ENCODE measurements around the gene NUP58.
"Not testable (repeated sequence)": the region's sequence is repeated elsewhere in the genome, so short reads cannot be mapped to it uniquely, and the experiment has no call there.

NUP58 gene

DNA sequence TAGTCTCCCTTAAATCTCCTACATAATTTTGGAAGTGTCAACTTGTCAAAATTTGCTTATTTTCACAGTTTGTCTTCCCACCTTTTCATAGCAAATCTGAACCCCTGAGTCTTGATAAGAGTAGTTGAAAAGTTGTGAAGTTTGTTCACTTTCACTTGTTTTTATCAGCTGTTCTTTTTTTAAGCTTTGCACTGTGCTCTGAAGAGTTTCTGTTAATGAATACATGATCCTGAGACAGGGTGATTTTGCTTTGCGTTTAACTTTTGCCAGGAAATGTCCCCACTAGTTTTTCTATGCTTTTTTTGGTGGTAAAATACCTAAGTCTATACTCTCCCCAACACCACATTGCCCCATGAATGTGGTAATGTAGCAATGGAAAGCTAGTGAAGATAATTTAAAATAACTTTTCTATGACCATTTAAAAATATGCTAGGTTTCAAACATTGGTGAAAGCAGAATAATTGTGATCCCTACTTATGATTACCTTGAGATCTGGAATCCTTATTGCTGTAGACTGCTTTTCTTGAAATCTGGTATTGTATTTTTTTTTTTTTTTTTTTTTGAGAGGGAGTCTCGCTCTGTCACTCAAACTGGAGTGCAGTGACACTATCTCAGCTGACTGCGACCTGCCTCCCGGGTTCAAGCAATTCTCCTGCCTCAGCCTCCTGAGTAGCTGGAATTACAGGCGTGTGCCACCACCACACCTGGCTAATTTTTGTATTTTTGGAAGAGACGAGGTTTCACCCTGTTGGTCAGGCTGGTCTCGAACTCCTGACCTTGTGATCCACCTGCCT is 5.4 kb downstream of the NUP58 start:
- DNase-seq, result no peak

DNA sequence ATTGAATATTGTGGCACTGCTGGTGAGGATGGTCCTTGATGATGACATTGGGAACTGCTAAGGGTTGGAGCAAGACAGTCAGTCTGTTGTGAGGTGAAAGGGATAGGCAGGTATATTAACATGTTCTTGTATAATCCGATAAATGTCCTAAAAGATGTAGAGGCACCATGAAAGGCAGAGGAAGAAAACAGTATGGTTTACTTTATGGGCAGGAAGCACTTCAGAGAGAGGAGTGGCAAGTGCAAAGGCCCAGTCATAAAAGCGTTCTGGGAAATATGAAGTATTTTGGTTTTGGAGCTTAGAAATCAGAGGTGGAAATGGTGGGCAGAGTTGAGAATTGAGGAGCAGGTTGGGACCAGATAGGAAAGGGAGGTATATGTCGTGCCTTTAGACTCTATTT is 9.5 kb downstream of the NUP58 start:
- no peak for DNase-seq

DNA sequence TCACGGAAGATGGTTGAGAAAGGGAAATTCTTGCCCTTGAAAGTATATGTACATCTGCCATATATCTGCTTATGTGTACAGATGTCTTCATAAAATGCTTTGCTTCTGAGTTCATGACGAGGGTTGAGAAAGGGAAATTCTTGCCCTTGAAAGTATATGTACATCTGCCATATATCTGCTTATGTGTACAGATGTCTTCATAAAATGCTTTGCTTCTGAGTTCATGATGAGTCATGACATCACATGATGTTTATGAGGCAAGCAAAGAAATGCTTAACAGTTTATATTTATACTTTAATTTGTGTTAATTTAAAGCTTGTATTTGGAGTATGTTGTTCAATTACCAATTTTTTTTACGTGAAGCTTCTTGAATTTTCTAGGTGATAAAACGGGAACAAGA is 17.5 kb downstream of the NUP58 start:
- DNase-seq, result peak; percentile 10

DNA sequence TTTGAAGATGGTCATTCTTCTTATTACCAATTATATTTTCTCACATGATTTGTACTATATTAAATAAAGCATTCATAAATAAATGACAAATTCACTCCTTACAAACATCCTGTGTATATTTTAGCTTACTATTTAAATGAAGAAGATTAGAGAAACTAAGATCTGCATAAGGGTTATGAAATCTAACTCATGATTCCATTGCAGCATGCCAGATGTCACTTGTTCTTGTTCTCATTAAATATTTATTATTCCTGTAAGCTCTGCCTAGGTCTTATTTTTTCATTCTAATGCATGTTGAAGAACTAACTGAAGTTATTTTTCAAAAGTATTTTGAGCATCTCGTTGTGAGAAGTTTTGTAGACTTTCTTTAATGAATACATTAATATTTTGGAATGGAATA is 18.3 kb downstream of the NUP58 start:
- no peak for DNase-seq

DNA sequence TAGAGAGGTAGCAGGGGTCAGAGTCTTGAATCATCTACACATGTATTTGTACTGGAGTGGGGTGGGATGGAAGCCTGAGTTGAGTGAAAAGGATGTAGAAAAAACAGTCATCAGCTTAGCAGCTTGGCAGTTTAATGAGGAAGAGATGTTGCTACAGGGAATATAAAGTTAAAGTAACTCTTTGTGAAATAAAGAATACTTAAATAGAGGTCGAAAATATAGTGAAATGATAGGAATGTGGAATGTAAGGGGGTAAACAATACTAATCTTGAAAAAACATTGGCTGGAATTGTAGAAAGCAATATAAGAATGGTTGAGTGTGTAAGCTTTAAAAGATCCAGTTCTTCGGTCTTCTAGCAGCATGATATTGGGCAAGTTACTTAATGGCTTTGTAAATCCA is 22.7 kb downstream of the NUP58 start:
- no peak for DNase-seq

DNA sequence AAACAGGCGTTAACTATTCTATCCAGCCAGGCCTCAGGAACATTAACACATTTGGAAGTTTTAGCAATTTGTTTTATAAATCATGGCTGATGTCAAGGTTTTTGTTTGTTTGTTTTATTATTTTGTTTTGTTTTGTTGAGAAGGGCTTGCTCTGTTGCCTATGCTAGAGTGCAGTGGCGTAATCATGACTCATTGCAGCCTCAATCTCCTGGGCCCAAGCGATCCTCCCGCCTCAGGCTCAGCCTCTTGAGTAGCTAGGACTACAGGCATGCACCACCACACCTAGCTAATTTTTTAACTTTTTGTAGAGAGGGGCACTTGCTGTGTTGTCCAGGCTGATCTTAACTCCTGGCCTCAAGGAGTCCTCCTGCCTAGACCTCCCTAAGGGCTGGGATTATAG is 28.3 kb downstream of the NUP58 start:
- DNase-seq, result no peak

DNA sequence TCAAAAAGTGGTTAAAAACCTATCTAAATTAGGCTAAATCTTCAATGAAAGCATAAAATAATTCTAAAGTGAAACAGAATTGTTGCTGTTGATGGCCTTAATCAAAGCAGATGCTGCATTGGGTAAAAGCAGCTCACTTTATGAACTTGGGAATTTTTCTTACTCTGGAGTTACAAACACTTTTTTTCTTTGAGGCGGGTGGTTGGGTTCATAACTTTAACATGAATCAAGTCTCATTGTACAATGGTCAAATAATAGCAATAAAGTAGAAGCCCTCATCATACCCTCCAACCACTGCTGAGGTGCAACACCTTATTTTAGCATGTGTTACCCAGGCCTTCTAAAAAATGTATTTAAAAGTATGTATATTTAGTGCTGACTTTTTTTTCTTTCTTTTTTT is 29.1 kb downstream of the NUP58 start:
- DNase-seq, result no peak

DNA sequence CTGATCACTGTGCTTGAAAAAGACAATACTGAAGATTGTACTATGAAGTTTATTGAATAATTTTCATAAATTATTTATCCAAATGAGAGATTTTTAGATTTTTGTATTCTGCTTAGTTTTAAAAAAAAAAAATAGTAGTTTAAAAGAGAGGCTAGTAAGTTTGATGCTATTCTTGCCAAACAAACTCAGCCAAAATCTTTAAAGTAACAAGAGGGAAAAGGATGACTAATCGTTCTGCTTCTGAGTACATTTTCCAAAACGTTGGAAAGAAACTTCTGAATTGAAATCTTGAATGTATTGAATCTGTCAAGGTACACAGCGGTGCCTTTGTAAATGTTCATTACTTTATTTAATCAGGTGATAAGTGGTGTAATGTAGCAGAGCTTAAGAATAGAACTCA is 34.4 kb downstream of the NUP58 start:
- DNase-seq, result no peak

DNA sequence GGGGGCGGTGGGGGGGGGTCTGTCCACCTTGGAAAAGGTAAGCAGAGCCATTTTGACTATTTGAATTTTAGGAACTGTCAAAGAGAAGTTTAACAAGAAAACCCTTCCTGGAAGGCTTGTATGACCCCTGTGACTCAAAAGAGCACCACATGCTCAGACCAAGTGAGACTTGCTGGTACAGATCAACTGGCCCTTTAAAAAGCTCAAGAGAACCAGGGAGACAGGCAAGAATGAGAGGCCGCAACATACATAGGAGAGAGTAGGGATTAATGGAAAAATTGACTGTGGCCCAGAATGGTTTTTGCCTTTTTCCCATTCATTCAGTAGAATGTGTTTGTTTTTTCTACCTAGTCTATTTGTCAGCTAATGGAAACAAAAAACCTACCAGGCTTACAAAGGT is 44.2 kb downstream of the NUP58 start:
- no peak for DNase-seq

DNA sequence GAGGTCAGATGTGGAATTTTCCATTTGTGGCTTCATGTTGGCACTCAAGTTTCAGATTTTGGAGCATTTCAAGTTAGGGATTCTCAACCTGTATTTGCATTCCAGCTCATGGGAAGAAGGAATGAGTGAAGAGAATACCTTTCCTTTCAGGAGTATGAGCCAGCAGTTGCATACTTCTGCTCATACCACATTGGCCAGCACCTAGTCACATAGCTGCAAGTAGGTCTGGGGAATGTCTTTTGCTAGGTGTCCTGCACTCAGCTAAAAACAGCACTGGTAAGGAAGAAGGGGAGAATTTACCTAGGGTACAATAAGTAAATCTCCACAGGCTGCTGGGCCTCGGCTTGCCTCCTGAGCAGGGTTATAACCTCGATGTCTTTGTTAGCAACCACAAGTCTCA is 45.7 kb downstream of the NUP58 start:
- no peak for DNase-seq

DNA sequence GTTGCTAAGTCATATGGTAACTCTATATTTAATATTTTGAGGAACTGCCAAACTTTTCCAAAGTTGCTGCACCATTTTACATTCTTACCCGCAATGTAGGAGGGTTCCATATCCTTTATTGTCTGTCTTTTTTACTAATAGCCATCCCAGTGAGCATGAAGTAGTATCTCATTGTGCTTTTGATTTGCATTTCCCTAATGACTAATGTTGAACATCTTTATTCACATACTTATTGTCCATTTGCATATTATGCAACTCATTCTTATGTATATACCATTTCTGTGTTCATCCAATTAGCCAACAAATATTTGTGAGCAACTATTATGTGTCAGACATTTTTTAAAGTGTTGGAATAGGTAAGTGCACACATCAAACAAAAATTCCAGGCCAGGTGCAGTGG is 50.0 kb downstream of the NUP58 start:
- DNase-seq, result no peak

DNA sequence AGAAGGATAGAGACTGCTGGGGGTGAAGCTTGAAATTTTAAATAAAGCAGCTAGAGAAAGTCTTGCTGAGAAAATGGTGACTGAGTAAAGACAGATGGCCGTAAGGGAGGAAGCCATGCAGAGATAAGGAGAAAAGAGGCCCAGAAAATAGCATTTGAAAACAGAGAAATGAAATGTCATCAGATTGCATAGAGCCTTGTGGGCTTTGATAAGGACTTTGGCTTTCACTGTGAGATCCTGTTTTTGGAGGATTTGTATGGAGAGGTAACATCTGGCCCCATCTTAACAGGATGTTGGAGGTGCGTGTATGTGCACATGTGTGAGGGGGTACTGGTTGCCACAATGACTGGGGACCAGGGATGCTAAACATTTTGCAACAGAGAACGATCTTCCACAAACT is 50.8 kb downstream of the NUP58 start:
- DNase-seq, result no peak

DNA sequence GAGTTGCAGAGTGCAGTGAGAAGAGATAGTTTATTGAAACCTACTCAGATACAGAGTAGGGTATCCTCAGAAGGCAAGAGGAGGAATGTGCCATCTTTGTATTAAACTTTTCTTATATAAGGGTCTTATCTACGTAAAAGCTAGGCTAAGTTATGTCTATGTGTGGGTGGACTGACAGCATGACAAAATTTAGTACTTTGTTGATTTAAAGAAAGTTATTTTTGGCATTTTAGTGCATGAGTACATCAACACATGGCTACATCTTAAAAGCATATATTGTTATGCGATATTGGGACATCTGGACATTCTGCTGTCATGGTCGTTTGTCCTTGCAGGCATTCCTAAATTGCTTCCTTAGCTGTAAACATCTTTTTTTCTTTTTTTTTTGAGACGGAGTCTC is 51.4 kb downstream of the NUP58 start:
- no peak for DNase-seq

DNA sequence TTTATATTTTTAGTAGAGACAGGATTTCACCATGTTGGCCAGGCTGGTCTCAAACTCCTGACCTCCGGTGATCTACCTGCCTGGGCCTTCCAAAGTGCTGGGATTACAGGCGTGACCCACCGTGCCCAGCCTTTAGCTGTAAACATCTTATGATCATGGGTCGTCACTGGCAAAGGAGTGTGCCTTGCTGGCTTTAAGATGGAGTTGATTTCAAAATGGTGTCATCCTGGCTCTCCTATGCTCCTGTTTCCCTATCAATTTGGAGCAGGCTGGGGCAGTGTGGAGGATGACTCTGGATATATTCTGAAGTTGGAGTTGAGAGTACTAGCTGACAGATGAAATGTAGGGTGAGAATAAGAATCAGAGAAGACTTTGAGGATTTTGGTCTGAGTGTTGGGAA is 51.9 kb downstream of the NUP58 start:
- DNase-seq, result no peak

DNA sequence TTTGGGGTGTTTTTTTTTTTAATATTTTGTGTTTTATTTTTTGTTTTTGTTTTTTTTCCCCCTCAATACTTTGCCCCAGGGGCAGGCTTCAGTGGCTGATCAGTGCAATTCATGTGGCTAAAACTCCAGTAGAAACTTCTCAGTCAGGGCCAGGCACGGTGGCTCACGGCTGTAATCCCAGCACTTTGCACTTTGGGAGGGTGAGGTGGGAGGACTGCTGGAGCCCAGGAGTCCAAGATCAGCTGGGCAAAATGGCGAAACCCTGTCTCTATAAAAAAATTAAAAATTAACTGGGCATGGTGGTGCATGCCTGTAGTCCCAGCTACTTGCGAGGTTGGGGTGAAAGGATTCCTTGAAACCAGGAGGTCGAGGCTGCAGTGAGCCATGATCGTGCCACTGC is 53.0 kb downstream of the NUP58 start:
- DNase-seq, result no peak

DNA sequence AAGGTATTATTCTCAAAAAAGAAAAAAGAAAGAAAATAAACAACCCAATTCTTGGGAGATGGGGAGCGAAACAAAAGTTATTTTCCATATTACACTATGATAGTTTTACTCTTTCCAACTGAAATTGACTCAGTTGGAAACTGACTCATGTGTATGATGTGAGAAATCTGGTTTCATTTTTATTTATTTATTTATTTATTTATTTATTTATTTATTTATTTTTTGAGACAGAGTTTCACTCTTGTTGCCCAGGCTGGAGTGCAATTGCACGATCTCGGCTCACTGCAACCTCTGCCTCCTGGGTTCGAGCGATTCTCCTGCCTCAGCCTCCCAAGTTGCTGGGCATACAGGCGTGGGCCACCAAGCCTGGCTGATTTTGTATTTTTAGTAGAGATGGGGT is 59.0 kb downstream of the NUP58 start:
- DNase-seq, result not testable (repeated sequence)

DNA sequence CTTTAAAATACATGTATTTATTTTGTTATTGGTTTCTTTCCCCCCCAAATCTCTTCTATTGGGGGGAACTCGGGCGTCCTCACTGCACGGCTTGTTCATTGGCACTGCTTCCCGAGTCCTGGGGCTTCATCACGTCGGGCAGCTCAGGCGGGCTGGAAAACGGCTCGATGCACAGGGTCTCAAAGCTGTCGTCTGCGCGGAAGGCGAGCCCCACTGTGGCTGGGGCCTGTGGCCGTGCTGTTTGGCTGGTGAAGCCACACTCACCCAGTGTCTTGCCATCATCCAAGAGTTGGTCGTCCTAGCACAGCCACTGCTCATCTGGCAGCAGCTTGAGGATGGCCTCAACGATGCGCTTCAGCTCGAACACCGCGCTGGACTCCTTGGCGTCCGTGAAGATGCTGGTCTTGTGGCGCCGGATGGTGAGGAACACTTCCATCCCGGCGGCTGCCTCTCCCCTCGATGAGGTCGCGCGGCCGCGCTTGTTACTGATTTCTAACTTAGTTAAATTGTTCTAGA is 64.4 kb downstream of the NUP58 start:
- no peak for DNase-seq

DNA sequence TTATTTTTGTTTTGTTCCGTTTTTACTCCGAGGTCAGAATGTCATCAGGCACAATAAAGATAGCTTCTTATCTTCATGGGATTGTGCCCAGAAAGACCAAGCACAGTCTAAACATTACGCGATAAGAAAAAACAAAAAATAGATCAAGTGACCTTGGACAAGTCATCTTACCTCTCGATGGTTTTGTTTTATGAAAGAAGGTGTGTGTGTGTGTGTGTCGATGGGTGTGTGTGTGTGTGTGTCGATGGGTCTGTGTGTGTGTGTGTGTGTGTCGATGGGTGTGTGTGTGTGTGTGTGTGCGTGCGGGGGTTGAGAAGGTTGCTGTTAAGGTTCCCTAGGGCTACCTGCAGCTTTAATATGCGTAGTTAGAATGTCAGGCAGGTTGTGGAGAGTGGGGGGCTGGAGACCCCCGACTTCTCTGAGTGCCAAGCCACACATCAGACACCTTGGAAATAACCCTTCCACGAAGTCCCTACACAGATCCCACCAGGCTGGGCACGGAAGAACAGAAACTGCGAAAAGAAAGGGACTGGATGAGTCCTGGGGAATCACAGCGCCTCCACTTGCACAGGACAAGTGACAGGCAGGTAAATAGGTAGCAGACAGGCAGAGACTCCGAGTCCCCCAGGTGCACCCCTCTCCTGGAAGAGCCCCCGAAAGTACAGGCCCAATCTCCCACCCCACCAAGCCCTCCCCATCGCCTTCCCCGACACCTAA is 69.9 kb downstream of the NUP58 start:
- DNase-seq, result no peak

DNA sequence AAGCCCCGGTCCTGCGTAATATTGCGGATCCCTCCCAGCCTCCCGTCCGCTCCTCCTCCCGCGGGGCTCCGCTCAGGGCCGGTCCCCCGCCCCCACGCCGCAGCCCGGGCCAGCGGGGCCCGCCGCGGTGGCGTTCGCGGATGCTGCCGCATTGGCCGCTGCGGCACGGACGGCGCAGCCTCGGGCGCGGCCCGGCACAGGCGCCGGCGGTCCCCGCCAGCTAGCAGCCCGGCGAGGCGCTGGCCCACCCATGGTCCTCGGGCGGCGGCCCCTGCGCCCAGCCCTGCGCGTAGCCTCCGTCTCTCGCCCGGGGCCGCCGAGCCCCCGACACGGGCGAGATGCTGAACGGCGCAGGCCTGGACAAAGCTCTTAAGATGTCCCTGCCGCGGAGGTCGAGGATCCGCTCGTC is 70.5 kb downstream of the NUP58 start, which contains the start of gene ATP8A2:
Gene ATP8A2, plus strand, starts transcription at position 100 of the 409 bp plus-strand sequence. Its CDS starts 239 bp downstream, at position 339.
- DNase-seq, result no peak

DNA sequence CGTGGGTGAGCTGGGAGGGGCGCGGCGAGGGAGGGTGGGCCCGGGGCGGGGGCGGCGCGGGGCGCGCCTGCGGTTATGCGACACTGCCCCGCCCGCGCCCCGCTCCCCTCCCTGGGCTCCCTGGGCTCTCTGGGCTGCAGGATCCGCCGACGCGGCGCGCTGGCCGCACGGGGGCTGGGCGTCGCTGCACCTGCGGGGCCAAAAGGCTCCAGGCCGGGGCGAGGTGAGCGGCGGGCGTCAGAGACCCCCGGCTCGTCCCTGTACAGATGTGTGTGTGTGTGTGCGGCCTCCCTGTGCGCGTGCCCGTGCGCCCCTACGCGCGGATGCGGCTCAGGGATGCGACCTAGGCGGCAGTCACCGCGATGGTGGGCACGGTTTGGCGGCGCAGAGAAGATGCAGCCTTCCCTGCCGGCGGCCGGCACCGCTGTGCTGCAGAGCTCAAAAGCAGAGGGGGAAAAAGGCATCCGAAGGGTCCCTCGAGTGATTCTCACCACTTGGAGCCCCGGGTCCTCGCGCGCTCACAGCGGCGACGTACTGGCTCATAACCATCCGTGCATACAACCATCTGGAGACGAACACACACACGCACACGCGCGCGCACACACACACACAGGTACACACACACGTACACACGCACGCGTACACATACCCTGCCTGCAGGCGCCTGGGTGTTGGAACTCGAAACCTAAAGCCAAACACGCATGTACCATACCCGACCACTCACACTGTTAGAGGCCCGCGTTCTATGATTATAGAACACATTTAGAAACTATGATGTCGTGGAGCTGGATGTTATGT is 71.1 kb downstream of the NUP58 start:
- no peak for DNase-seq

DNA sequence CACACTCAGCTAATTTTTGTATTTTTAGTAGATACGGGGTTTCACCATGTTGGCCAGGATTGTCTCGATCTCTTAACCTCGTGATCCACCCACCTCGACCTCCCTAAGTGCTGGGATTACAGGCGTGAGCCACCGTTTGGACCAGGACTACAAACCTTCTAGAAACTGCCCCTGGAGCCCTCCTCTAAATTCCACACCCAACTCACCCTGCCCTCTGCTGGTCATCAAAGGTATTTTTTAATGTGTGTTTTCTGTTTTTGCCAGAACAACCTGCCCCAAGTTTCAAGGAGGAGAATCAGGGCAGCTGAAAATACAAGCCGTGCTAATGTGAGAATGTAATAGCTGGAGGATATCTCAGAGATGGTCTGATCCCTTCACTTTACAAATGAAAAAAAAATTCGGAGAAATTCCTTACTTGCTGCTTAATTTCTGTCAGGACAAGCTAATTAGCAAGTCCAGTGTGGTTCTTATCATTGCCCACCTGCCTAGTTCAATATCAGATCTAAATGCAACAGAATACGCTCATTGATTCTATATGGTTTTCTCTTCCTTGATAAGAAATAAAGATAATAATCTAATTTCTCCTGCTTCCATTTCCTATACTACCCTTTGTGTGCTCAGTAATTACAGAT is 74.4 kb downstream of the NUP58 start:
- no peak for DNase-seq

DNA sequence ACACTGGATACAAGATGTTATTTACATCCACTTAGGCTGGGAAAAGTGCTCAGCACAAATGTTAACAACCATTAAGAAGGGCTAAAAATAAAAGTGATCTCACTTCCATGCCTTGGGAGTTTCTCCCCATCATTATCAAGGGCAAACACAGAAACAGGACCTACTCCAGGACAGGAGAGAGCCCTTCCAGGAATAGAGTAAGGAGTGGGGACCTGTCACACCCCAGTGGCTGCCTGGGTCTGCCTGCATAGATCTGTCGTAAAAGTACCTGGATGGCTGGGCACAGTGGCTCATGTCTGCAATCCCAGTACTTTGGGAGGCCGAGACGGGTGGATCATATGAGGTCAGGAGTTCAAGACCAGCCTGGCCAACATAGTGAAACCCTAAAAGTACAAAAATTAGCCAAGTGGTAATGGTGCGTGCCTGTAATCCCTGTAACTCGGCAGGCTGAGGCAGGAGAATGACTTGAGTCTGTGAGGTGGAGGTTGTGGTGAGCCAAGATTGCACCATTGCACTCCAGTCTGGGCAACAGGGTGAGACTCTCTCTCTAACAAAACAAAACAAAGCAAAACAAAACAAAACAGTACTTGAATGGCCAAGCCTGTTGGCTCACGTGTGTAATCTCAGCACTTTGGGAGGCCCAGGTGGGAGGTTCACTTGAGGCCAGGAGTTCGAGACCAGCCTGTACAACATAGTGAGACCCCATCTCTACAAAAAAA is 76.0 kb downstream of the NUP58 start:
- DNase-seq, result no peak
